MM.1S (cell line): ENCODE measurements around the gene FBXO42.

Experiments
- CTCF ChIP-seq: fragments of 300-600 bp; sonication (generic); IDR thresholded peaks from 2 replicates; pipeline ENCODE4 v1.5.1; 2016; ENCODE audit warnings: antibody characterized with exemption, low read length, mixed read lengths
- EZH2 ChIP-seq: fragments of 300-600 bp; sonication (generic); optimal IDR thresholded peaks from 2 replicates; pipeline ENCODE3; 2017; ENCODE audit warnings: low read depth, mild to moderate bottlenecking, antibody characterized with exemption, low read length, mixed read lengths
- EZH2phosphoT487 ChIP-seq: fragments of 300-600 bp; sonication (generic); IDR thresholded peaks from 2 replicates; pipeline ENCODE4 v1.6.1; 2018; ENCODE audit warnings: antibody characterized with exemption, low read length

DNA sequence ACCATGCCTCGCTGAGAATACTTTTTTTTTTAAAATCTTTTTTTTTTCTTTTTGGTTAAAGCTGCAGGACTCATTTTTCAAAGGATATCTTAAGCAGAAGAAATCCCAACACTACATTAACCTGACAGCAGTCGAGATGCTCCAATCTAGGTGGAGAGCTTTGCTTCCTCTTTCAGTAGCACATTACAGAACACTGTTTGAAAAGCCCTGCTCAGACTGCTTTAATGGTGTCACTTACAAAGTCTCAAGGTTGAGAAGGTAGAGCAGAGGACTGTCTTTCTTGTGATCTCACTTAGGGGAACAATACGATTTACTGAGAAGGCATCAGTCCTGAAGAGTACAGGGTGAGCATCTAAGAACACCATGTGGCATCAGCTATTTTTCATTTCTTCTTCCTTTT lies 94.3 kb downstream of the FBXO42 start:
- no peak for TF ChIP-seq CTCF
- no peak for TF ChIP-seq EZH2
- no peak for TF ChIP-seq EZH2phosphoT487
